Ovary (tissue), 9 donors: ENCODE data around the gene MAP3K2. TPM values are rescaled to one million over a fixed set of nuclear protein-coding genes. Genes with fewer than 3 reads are reported as not detected.

Experiments used
- DNase-seq, 5 donors: peaks; one replicate each; pipeline ENCODE4 v3.0.0-alpha.2; 2019 to 2020
- H3K27ac ChIP-seq, 2 donors: fragments of 200-600 bp; one replicate each; pipeline versions ENCODE4 v1.5.1 to v1.8.0; 2019 to 2022
- H3K27me3 ChIP-seq: fragments of 200-600 bp; one replicate; pipeline ENCODE4 v1.8.0; 2022
- H3K36me3 ChIP-seq: fragments of 200-600 bp; sonication (generic); one replicate; pipeline ENCODE4 v1.5.1; 2019
- H3K4me1 ChIP-seq: one replicate; pipeline ENCODE4 v1.8.1; 2013; ENCODE audit warnings: mild to moderate bottlenecking, moderate library complexity; ENCODE audit not compliant: insufficient read depth
- H3K4me3 ChIP-seq: fragments of 200-600 bp; sonication (generic); one replicate; pipeline ENCODE4 v1.5.1; 2017
- H3K9me3 ChIP-seq, 2 donors: fragments of 200-600 bp in 1 of 2; sonication (generic) in 1 of 2; one replicate each; pipeline versions ENCODE4 v1.5.1 to v1.8.1; 2013 to 2019; ENCODE audit warnings: mild to moderate bottlenecking in 1 of 2, moderate library complexity in 1 of 2
- CTCF ChIP-seq, 3 donors: fragments of 450-650 bp in 2 of 3; fragments of 200-600 bp in 1 of 3; IDR thresholded peaks; one replicate each; pipeline versions ENCODE4 v1.5.1 to v1.8.0; 2016 to 2022; ENCODE audit warnings: antibody characterized with exemption in 3 of 3, mild to moderate bottlenecking in 1 of 3
- EP300 ChIP-seq: sonication (generic); formaldehyde crosslinking; IDR thresholded peaks from one replicate; pipeline ENCODE4 v1.6.1; 2017; ENCODE audit warnings: antibody characterized with exemption
- POLR2A ChIP-seq: fragments of 450-650 bp; IDR thresholded peaks from one replicate; pipeline ENCODE4 v1.6.1; 2017; ENCODE audit warnings: antibody characterized with exemption, mild to moderate bottlenecking, moderate library complexity
- WGBS, 3 donors: extraction: QIAGEN DNeasy Blood & Tissue Kit in 1 of 3; methylation state at CpG; one replicate each; pipeline versions ENCODE4 v1.1.5 to v1.1.7; 2013 to 2017; 5-methylcytosine and 5-hydroxymethylcytosine counted together
- intact Hi-C, 4 donors: fragments of 100-400 bp; cut with DNase I; formaldehyde crosslinking; loops; one replicate each; pipeline versions ENCODE4 v1.11.0 to v1.15.1; 2022 to 2023
- polyA plus RNA-seq, 2 donors: library from polyadenylated mRNA; stranded (reverse); fragments of 200-250 nt in 1 of 2; fragments of 350-450 nt in 1 of 2; fragmentation: Illumina TruSeq in 1 of 2; extraction: RNeasy Lipid Tissue Mini Kit (QIAGEN cat#74804) in 1 of 2; gene quantifications; one replicate each; pipeline ENCODE4 v1.2.3, GENCODE V29; 2013 to 2014
- total RNA-seq, 7 donors: library from RNA; depleted of rRNA in 2 of 7; stranded (reverse); fragments of >200 nt in 2 of 7; fragmentation: NEBNext Ultra II Directional in 3 of 7; extraction: Animal tissue kit (Norgen Biotek cat#: 25700) in 3 of 7; gene quantifications; one replicate each; pipeline versions ENCODE4 v1.1.0 to v1.2.4, GENCODE V29; 2016 to 2023
- donor health status: DM: no; HTN: no; CAD: no; lungs with moderate emphysema.
- donor health status: DM: no; HTN: no; CAD: no.
- donor health status: Bipolar disorder and iron deficiency.
- donor health status: DM: yes; HTN: yes; CAD: no.
- donor health status: DM: no; HTN: no; CAD: no.
- donor health status: DM: yes; HTN: yes; CAD: no.

Gene MAP3K2
- total and polyA plus RNA-seq, 9 donors: 7.2 to 78.4 (median 55.8) TPM

- DNase-seq: no peak
- TF ChIP-seq POLR2A (no peak), EP300 (no peak), CTCF (IDR thresholded peaks at IDR 0.05) (no peak)
- no peak overlapping the region for H3K4me3 ChIP-seq
- intact Hi-C loops: no loop called here
- peaks cover 1% of the 10 kb centered on the region for H3K4me1 ChIP-seq
- no peak overlapping the region for H3K27ac ChIP-seq
- no peaks in the 10 kb centered on the region for H3K9me3 ChIP-seq
- WGBS, 3 donors: 89 to 96% (median 91%) methylated on average over 6 of the region's 6 CpGs
- H3K36me3 ChIP-seq: no peaks in the 10 kb centered on the region
- no peaks in the 10 kb centered on the region for H3K27me3 ChIP-seq
Observed at GRCh38 chr2:127384529-127384928, 3.2 kb downstream of the MAP3K2 start.

GRCh38 chr2:127382831-127383230, 4.9 kb downstream of the MAP3K2 start:
- TF ChIP-seq CTCF (IDR thresholded peaks at IDR 0.05) (no peak), EP300 (no peak), POLR2A (no peak)
- Histone ChIP-seq H3K27ac (no peak overlapping the region), H3K36me3 (no peaks in the 10 kb centered on the region), H3K9me3 (no peaks in the 10 kb centered on the region), H3K27me3 (no peaks in the 10 kb centered on the region), H3K4me1 (no peaks in the 10 kb centered on the region), H3K4me3 (no peak overlapping the region)
- no peak for DNase-seq
- 81 to 86% (median 86%) methylated on average over 3 of the region's 3 CpGs for WGBS, 3 donors
- intact Hi-C loops: no loop called here

- no peak for TF ChIP-seq EP300
- no peak for TF ChIP-seq POLR2A
- TF ChIP-seq CTCF (IDR thresholded peaks at IDR 0.05): no peak
- Histone ChIP-seq H3K4me1 (no peaks in the 10 kb centered on the region), H3K27ac (no peak overlapping the region), H3K4me3 (no peak overlapping the region), H3K36me3 (no peaks in the 10 kb centered on the region), H3K27me3 (no peaks in the 10 kb centered on the region), H3K9me3 (no peaks in the 10 kb centered on the region)
- WGBS, 3 donors: 69 to 79% (median 75%) methylated on average over 4 to 5 of the region's 5 CpGs
- intact Hi-C loops: no loop called here
- DNase-seq: no peak
Observed at GRCh38 chr2:127381762-127382161, 6.0 kb downstream of the MAP3K2 start.

- intact Hi-C loops: no loop called here
- peaks cover 2% of the 10 kb centered on the region for H3K4me1 ChIP-seq
- H3K9me3 ChIP-seq: no peaks in the 10 kb centered on the region
Observed at GRCh38 chr2:127379712-127380355, 7.9 kb downstream of the MAP3K2 start.

More at GRCh38 chr2:127379712-127380355, 7.9 kb downstream of the MAP3K2 start:
- TF ChIP-seq CTCF (IDR thresholded peaks at IDR 0.05) (no peak), EP300 (no peak), POLR2A (no peak)
- 75 to 87% (median 84%) methylated on average over 4 of the region's 4 CpGs for WGBS, 3 donors
- Histone ChIP-seq H3K27ac (no peak overlapping the region), H3K4me3 (no peak overlapping the region), H3K27me3 (no peaks in the 10 kb centered on the region), H3K36me3 (no peaks in the 10 kb centered on the region)
- no peak for DNase-seq
